SW480 (cell line): Measurements from ENCODE around the gene SGPL1.
"Not testable (repeated sequence)": the region's sequence is repeated elsewhere in the genome, so short reads cannot be mapped to it uniquely, and the experiment has no call there.

ENCODE experiments used
- DNase-seq: peaks from one replicate; pipeline ENCODE4 v3.0.0-alpha.2; 2016; ENCODE audit warnings: low spot score

The SGPL1 gene, protein sequence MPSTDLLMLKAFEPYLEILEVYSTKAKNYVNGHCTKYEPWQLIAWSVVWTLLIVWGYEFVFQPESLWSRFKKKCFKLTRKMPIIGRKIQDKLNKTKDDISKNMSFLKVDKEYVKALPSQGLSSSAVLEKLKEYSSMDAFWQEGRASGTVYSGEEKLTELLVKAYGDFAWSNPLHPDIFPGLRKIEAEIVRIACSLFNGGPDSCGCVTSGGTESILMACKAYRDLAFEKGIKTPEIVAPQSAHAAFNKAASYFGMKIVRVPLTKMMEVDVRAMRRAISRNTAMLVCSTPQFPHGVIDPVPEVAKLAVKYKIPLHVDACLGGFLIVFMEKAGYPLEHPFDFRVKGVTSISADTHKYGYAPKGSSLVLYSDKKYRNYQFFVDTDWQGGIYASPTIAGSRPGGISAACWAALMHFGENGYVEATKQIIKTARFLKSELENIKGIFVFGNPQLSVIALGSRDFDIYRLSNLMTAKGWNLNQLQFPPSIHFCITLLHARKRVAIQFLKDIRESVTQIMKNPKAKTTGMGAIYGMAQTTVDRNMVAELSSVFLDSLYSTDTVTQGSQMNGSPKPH

GRCh38 chr10:70815504-70816219, at the start of gene SGPL1:
Gene SGPL1 (plus strand): TSS chr10:70815948. CDS start chr10:70816854, 906 bp downstream.
- peak; percentile 81 for DNase-seq

GRCh38 chr10:70768026-70768685, 47.6 kb upstream of the SGPL1 start:
- DNase-seq = not testable (repeated sequence)

- DNase-seq = no peak
Observed at GRCh38 chr10:70769121-70769520, 46.6 kb upstream of the SGPL1 start.

GRCh38 chr10:70770001-70770400, 45.7 kb upstream of the SGPL1 start:
- DNase-seq = no peak

GRCh38 chr10:70770516-70770915, 45.2 kb upstream of the SGPL1 start:
- not testable (repeated sequence) for DNase-seq

GRCh38 chr10:70771311-70772194, 44.2 kb upstream of the SGPL1 start:
- DNase-seq = peak; percentile 18

GRCh38 chr10:70772627-70773026, 43.1 kb upstream of the SGPL1 start:
- DNase-seq = no peak

DNA sequence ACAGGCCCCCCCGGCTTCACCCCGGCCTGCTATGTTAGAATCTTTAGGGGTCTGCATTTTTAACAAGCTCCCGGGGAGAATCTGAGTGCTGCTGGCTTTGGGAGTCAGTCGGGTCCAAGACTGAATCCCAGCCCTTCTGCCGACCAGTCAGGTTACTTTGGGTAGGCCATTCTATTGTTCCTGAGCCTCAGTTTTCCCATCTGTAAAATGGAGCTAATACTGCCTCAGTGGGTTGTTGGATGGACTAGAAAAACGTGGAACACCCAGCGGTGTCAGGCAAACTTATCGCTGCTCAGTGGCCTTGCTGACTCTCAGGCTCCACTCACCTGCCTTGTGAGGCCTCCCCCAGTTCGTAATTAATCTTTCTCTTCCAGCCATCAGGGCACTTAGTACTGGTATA, 42.3 kb upstream of the SGPL1 start:
- no peak for DNase-seq

GRCh38 chr10:70773965-70774809, 41.6 kb upstream of the SGPL1 start:
- no peak for DNase-seq

GRCh38 chr10:70774810-70775678, 40.7 kb upstream of the SGPL1 start:
- no peak for DNase-seq

DNA sequence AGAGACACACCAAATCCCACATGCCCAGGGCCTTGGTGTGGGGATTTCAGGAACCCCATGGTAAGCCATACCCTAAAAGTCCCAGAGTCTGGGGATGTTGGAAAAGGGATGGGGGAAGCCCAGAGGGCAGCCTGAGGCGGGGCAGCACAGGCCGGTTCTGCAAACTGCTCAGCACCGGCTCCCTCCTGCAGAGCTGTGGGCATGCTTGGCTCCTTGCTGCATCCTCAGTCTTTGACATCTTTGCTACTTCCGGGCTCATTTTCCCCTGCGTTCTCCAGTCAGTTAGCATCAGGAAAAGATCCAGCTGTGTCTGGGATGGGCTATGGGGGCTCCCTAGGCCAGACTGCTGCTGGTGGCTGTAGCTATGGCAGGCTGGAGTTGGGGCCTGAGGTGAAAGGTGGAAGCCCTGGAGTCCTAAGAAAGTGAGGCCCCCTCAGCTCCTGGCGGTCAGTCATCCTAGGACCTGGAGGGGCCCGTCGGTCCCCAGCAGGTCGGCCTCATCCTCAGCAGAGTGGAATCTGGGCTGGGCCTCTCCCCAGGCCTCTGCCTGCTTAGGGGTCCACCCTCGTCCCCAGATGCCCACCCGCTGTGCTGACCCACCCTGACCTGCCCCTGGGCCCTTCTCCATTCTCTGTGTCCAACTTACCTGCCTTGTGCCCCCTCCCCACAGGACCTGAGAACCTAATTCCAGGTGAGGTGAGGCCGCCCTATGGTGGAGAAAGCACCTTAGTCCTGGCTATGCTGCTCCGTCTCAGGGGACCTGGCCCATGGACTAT, 39.9 kb upstream of the SGPL1 start:
- no peak for DNase-seq

- DNase-seq = no peak
Observed at GRCh38 chr10:70776455-70777005, 39.2 kb upstream of the SGPL1 start.

DNA sequence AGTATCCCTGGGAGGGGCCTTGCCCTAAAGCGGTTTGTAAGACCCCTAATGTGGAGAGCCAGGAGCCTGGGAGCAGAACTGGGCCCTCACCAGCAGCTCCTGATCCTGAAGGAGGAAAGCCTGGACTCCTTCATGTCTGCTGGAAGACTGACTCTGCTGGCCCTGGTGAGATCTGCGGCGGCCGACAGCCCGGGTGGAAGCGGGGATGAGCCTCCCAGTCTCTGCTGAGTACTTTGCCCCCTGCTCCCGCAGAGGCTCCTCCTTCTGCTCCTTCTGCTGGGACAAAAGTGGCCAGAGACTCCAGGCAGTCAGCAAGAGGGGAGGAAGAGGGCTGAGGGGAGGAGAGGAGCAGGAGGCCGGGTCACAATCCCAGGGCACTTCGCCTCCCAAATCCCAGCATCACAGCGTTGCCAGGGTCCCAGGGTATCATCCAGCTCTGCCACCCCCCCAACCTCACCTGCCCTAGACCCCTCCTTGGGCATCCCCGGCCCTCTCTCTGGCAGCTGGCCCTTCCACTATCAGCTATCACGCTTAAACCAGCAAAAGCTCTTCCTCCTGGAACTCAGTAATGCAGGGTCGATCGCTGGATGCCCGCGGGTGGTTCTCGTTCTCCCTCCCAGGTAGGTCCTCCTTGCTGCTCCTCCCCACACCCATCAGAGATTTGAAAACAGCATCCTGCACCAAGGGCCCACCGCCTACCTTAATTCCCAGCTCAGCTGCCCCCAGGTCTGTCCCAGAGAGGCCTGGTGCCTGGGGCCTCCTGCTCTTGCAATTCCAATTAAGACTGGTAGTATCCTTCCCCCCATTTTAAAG, 38.5 kb upstream of the SGPL1 start:
- DNase-seq = no peak

DNA sequence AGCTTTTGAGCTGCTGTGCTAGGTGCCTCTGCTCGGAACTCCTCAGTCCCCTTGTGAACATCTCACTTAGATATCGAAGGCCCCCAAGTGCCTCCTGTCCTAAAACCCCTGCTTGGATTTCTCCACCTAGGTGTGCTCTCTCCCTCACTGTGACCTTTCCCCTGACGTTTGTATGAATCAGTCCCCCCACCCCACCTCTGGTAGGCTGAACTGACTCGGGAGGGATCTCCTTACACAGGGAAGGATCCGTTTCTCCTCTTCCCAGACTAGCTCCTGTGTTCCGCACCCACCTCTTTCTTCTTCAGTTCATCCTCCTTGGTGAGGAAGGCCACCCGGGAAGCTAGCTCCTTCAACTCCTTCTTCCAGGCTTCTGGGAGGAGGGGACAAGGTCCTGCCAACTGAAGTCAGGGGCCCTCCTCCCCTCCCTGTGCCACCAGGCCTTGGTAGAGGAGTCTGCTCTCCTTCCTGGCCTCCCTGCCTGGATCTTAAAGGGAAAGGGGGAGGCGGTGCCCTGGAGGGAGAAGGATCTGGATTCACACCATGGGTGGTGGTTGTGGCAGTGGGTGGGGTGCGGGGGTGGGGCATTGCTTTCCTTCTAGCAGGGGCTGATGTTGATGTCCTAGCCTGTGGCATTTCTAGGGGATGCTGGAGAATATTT, 37.4 kb upstream of the SGPL1 start:
- no peak for DNase-seq

GRCh38 chr10:70779088-70779487, 36.7 kb upstream of the SGPL1 start:
- no peak for DNase-seq

GRCh38 chr10:70779511-70780369, 36.0 kb upstream of the SGPL1 start:
- DNase-seq = peak; percentile 35
